Neural cell (in vitro differentiated cells): ENCODE results near the gene LDAH. TPM values are rescaled to one million over a fixed set of nuclear protein-coding genes. Genes with fewer than 3 reads are reported as not detected.

ENCODE experiments used
- H2AFZ ChIP-seq: fragments of 200-600, 300-800 bp; sonication (generic), shearing (Covaris generic); 2 replicates; pipeline ENCODE4 v1.6.0; 2014; ENCODE audit warnings: low read depth, mild to moderate bottlenecking, antibody characterized with exemption, low read length, moderate library complexity
- H3F3A ChIP-seq: fragments of 200-600 bp; shearing (Covaris generic); 2 replicates; pipeline ENCODE4 v1.6.1; 2016; ENCODE audit warnings: mild to moderate bottlenecking, moderate library complexity, mixed read lengths, antibody characterized with exemption, low read length; ENCODE audit not compliant: insufficient read depth, poor library complexity, severe bottlenecking
- H3K27ac ChIP-seq: fragments of 200-600, 300-800 bp; sonication (generic), shearing (Covaris generic); 2 replicates; pipeline ENCODE4 v1.5.1; 2014; ENCODE audit warnings: mild to moderate bottlenecking, low read length, moderate library complexity
- H3K27me3 ChIP-seq: fragments of 300-800, 200-600 bp; sonication (generic), shearing (Covaris generic); 2 replicates; pipeline ENCODE4 v1.6.0; 2014; ENCODE audit warnings: mild to moderate bottlenecking, low read depth, low read length, moderate library complexity; ENCODE audit not compliant: insufficient read depth
- H3K36me3 ChIP-seq: fragments of 300-800, 200-600 bp; sonication (generic), shearing (Covaris generic); 2 replicates; pipeline ENCODE4 v1.5.1; 2014; ENCODE audit warnings: mild to moderate bottlenecking, antibody characterized with exemption, low read length, moderate library complexity; ENCODE audit not compliant: insufficient read depth
- H3K4me2 ChIP-seq: fragments of 300-800, 200-600 bp; sonication (generic), shearing (Covaris generic); 2 replicates; pipeline ENCODE4 v1.6.0; 2014; ENCODE audit warnings: mild to moderate bottlenecking, low read length
- H3K4me3 ChIP-seq: fragments of 300-800, 200-600 bp; sonication (generic), shearing (Covaris generic); 2 replicates; pipeline ENCODE4 v1.5.1; 2014; ENCODE audit warnings: mild to moderate bottlenecking, low read length, moderate library complexity
- H3K79me2 ChIP-seq: fragments of 200-600 bp; shearing (Covaris generic); replicated peaks from 2 replicates; pipeline ENCODE4 v1.6.0; 2014; ENCODE audit warnings: mild to moderate bottlenecking, low read length, moderate library complexity; ENCODE audit not compliant: insufficient read depth
- H3K9ac ChIP-seq: fragments of 300-800, 200-600 bp; sonication (generic), shearing (Covaris generic); 2 replicates; pipeline ENCODE4 v1.6.1; 2016; ENCODE audit warnings: mild to moderate bottlenecking, low read length, mixed read lengths
- H3K9me2 ChIP-seq: fragments of 200-600 bp; shearing (Covaris generic); 2 replicates; pipeline ENCODE4 v1.6.1; 2016; ENCODE audit warnings: mild to moderate bottlenecking, low read length, mixed read lengths; ENCODE audit not compliant: insufficient read depth
- H3K9me3 ChIP-seq: fragments of 200-600, 300-800 bp; sonication (generic), shearing (Covaris generic); 2 replicates; pipeline ENCODE4 v1.6.1; 2016; ENCODE audit warnings: mild to moderate bottlenecking, mixed run types, low read length, moderate library complexity, mixed read lengths
- H4K20me1 ChIP-seq: fragments of 200-600 bp; shearing (Covaris generic); 2 replicates; pipeline ENCODE4 v1.6.1; 2016; ENCODE audit warnings: mild to moderate bottlenecking, mixed run types; ENCODE audit not compliant: insufficient read depth
- EP300 ChIP-seq: fragments of 450-650 bp; conservative IDR thresholded peaks from 2 replicates; pipeline ENCODE4 v1.6.1; 2014; ENCODE audit warnings: antibody characterized with exemption, mild to moderate bottlenecking, moderate library complexity; ENCODE audit not compliant: poor library complexity, severe bottlenecking
- EZH2 ChIP-seq: fragments of 200-600, 300-800 bp; shearing (Covaris generic), sonication (generic); IDR thresholded peaks from 2 replicates; pipeline ENCODE4 v1.6.1; 2014; ENCODE audit warnings: antibody characterized with exemption, low read length, borderline replicate concordance, mild to moderate bottlenecking; ENCODE audit not compliant: insufficient read depth, poor library complexity, severe bottlenecking
- MXI1 ChIP-seq: fragments of 450-650 bp; conservative IDR thresholded peaks from 2 replicates; pipeline ENCODE4 v1.6.1; 2014; ENCODE audit warnings: antibody characterized with exemption, mild to moderate bottlenecking; ENCODE audit not compliant: poor library complexity, severe bottlenecking
- POLR2AphosphoS5 ChIP-seq: IDR thresholded peaks from 2 replicates; pipeline ENCODE4 v1.6.1; 2012
- RAD21 ChIP-seq: fragments of 450-650 bp; conservative IDR thresholded peaks from 2 replicates; pipeline ENCODE4 v1.6.1; 2014; ENCODE audit warnings: antibody characterized with exemption, mild to moderate bottlenecking, moderate library complexity
- REST ChIP-seq: IDR thresholded peaks from 2 replicates; pipeline ENCODE4 v1.6.1; 2012; ENCODE audit warnings: borderline replicate concordance
- SMC3 ChIP-seq: fragments of 450-650 bp; conservative IDR thresholded peaks from 2 replicates; pipeline ENCODE4 v1.6.1; 2014; ENCODE audit warnings: antibody characterized with exemption, mild to moderate bottlenecking, moderate library complexity; ENCODE audit not compliant: poor library complexity
- TAF1 ChIP-seq: IDR thresholded peaks from 2 replicates; pipeline ENCODE4 v1.6.1; 2012; ENCODE audit warnings: low read depth
- polyA plus RNA-seq: library from polyadenylated mRNA; depleted of rRNA; stranded (reverse); fragments of >200 nt; gene quantifications from 2 replicates; pipeline ENCODE4 v1.2.3, GENCODE V29; 2014
- TF ChIP-seq, protein P1 (sequence below): fragments of 450-650 bp; IDR thresholded peaks from 2 replicates; pipeline ENCODE4 v1.5.1; 2014; ENCODE audit warnings: antibody characterized with exemption, mild to moderate bottlenecking, moderate library complexity; ENCODE audit not compliant: poor library complexity, severe bottlenecking

Gene LDAH
- polyA plus RNA-seq, 1 donor from 2014 or later, result 44.1 TPM

DNA sequence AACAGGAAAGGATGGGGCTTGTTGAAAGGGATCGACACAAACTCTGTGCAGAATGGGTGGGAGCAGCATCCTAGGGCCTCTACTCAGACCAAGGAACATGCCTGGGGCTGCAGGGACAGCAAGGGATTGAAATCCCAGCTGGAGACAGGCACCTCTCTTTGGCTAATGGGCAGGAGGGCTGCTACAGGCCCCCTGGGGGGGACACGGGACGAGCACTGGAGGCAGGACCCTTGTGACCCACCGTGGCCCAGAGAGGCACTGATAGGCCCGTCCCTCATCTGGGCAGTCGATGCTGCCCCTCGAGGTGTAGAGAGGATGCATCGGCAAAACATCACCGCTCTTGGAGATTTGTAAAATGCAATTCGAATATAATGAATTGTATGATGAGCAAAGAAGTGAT is 177.1 kb downstream of the LDAH start:
- no peaks in the 10 kb centered on the region for H4K20me1 ChIP-seq
- TF ChIP-seq MXI1 (no peak), TAF1 (no peak), RAD21 (no peak), REST (no peak), EZH2 (no peak), EP300 (no peak), POLR2AphosphoS5 (no peak), SMC3 (no peak)
- TF ChIP-seq, protein P1, sequence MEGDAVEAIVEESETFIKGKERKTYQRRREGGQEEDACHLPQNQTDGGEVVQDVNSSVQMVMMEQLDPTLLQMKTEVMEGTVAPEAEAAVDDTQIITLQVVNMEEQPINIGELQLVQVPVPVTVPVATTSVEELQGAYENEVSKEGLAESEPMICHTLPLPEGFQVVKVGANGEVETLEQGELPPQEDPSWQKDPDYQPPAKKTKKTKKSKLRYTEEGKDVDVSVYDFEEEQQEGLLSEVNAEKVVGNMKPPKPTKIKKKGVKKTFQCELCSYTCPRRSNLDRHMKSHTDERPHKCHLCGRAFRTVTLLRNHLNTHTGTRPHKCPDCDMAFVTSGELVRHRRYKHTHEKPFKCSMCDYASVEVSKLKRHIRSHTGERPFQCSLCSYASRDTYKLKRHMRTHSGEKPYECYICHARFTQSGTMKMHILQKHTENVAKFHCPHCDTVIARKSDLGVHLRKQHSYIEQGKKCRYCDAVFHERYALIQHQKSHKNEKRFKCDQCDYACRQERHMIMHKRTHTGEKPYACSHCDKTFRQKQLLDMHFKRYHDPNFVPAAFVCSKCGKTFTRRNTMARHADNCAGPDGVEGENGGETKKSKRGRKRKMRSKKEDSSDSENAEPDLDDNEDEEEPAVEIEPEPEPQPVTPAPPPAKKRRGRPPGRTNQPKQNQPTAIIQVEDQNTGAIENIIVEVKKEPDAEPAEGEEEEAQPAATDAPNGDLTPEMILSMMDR, result no peak
- H3F3A ChIP-seq, result no peaks in the 10 kb centered on the region
- H3K36me3 ChIP-seq, result no peaks in the 10 kb centered on the region
- H2AFZ ChIP-seq, result no peak overlapping the region
- no peak overlapping the region for H3K4me3 ChIP-seq
- H3K9me2 ChIP-seq, result no peaks in the 10 kb centered on the region
- no peaks in the 10 kb centered on the region for H3K79me2 ChIP-seq
- no peak overlapping the region for H3K27ac ChIP-seq
- H3K9ac ChIP-seq, result no peak overlapping the region
- no peaks in the 10 kb centered on the region for H3K27me3 ChIP-seq
- no peak overlapping the region for H3K4me2 ChIP-seq
- no peaks in the 10 kb centered on the region for H3K9me3 ChIP-seq

GRCh38 chr2:20645301-20645701 is 177.6 kb downstream of the LDAH start:
- no peak overlapping the region for H3K4me3 ChIP-seq
- no peak overlapping the region for H3K4me2 ChIP-seq
- H3K9me3 ChIP-seq, result no peaks in the 10 kb centered on the region
- H3K9me2 ChIP-seq, result no peaks in the 10 kb centered on the region
- no peaks in the 10 kb centered on the region for H3F3A ChIP-seq
- TF ChIP-seq POLR2AphosphoS5 (no peak), REST (no peak), SMC3 (no peak), RAD21 (no peak), MXI1 (no peak), TAF1 (no peak), EZH2 (no peak)
- TF ChIP-seq, protein P1, result no peak
- no peak overlapping the region for H3K27ac ChIP-seq
- no peaks in the 10 kb centered on the region for H3K27me3 ChIP-seq
- H3K79me2 ChIP-seq, result no peaks in the 10 kb centered on the region
- no peak overlapping the region for H3K9ac ChIP-seq
- no peak overlapping the region for H2AFZ ChIP-seq
- H4K20me1 ChIP-seq, result no peaks in the 10 kb centered on the region
- H3K36me3 ChIP-seq, result no peaks in the 10 kb centered on the region
